Choroid plexus epithelial cell (primary cell): ENCODE results near the gene CD300A.
A peak's percentile ranks its signal among the peaks of the same experiment; 100 is the strongest.
"Not testable (repeated sequence)": the region's sequence is repeated elsewhere in the genome, so short reads cannot be mapped to it uniquely, and the experiment has no call there.

Experiments used
- DNase-seq: peaks from one replicate; pipeline ENCODE4 v3.0.0-alpha.2; 2010; ENCODE audit warnings: low read depth
- H3K4me3 ChIP-seq: 2 replicates; pipeline ENCODE4 v1.5.1; 2011; ENCODE audit warnings: low read depth, mild to moderate bottlenecking, control low read depth, low read length, moderate library complexity
- CTCF ChIP-seq: conservative IDR thresholded peaks from 2 replicates; pipeline ENCODE4 v1.5.1; 2011; ENCODE audit warnings: low read depth, mild to moderate bottlenecking, control low read depth, inconsistent platforms, low read length, moderate library complexity

Gene CD300A

GRCh38 chr17:74512036-74512435, 45.6 kb downstream of the CD300A start:
- TF ChIP-seq CTCF = no peak
- no peak overlapping the region for H3K4me3 ChIP-seq
- DNase-seq = no peak

- no peak for TF ChIP-seq CTCF
- DNase-seq = no peak
- no peak overlapping the region for H3K4me3 ChIP-seq
Measured at GRCh38 chr17:74512624-74513091, 46.2 kb downstream of the CD300A start.

GRCh38 chr17:74513987-74514631, 47.7 kb downstream of the CD300A start:
- no peak for TF ChIP-seq CTCF
- DNase-seq = peak; percentile 43
- H3K4me3 ChIP-seq = no peak overlapping the region

- TF ChIP-seq CTCF = no peak
- DNase-seq = no peak
- no peak overlapping the region for H3K4me3 ChIP-seq
Measured at GRCh38 chr17:74514632-74515334, 48.3 kb downstream of the CD300A start.

GRCh38 chr17:74515941-74516340, 49.5 kb downstream of the CD300A start:
- no peak for DNase-seq
- no peak overlapping the region for H3K4me3 ChIP-seq
- TF ChIP-seq CTCF = no peak

GRCh38 chr17:74516561-74517328, 50.3 kb downstream of the CD300A start:
- TF ChIP-seq CTCF = no peak
- no peak overlapping the region for H3K4me3 ChIP-seq
- DNase-seq = no peak

- H3K4me3 ChIP-seq, DNase-seq: not testable (repeated sequence)
Measured at GRCh38 chr17:74518413-74518981, 52.1 kb downstream of the CD300A start.
